Type B pancreatic cell (in vitro differentiated cells): ENCODE results near the gene PRIM2. TPM values are rescaled to one million over a fixed set of nuclear protein-coding genes. Genes with fewer than 3 reads are reported as not detected.
"Not testable (repeated sequence)": the region's sequence is repeated elsewhere in the genome, so short reads cannot be mapped to it uniquely, and the experiment has no call there.

ENCODE experiments used
- DNase-seq: peaks from one replicate; pipeline ENCODE4 v3.0.0; 2021; ENCODE audit warnings: mixed read lengths; ENCODE audit not compliant: unreplicated experiment; ENCODE audit errors: extremely low spot score
- H3K27ac Mint-ChIP-seq: 2 replicates; pipeline ENCODE4 v1.8.0; 2021; ENCODE audit warnings: mild to moderate bottlenecking, mixed read lengths
- H3K27me3 Mint-ChIP-seq: 2 replicates; pipeline ENCODE4 v1.8.0; 2021; ENCODE audit warnings: mixed read lengths
- H3K36me3 Mint-ChIP-seq: 2 replicates; pipeline ENCODE4 v1.8.0; 2021; ENCODE audit warnings: mixed read lengths
- H3K4me1 Mint-ChIP-seq: one replicate; pipeline ENCODE4 v1.8.0; 2021; ENCODE audit warnings: mixed read lengths; ENCODE audit not compliant: unreplicated experiment
- H3K4me3 Mint-ChIP-seq: 2 replicates; pipeline ENCODE4 v1.8.0; 2021; ENCODE audit warnings: mild to moderate bottlenecking, mixed read lengths
- H3K9me3 Mint-ChIP-seq: 2 replicates; pipeline ENCODE4 v1.8.0; 2021; ENCODE audit warnings: mixed read lengths
- CTCF ChIP-seq: fragments of 200-600 bp; sonication (generic); conservative IDR thresholded peaks from 2 replicates; pipeline ENCODE4 v1.5.0; 2021; ENCODE audit warnings: antibody characterized with exemption, mild to moderate bottlenecking
- long read RNA-seq: library from polyadenylated mRNA; unstranded; transcript quantifications from one replicate; pipeline ENCODE4 v2.0.0, GENCODE V29; 2020
- total RNA-seq: library from RNA; stranded (reverse); gene quantifications from 2 replicates; pipeline ENCODE4 v1.2.1, GENCODE V29; 2021; ENCODE audit warnings: low replicate concordance

Gene PRIM2
- 16.2 and 26.6 TPM in 2 replicates for total RNA-seq
- long read RNA-seq, transcript PRIM2-207 (14 exons, 2,308 nt): major isoform, 68 of 83 reads
- long read RNA-seq, partial matches to known transcripts: 4 of 83 reads
- long read RNA-seq, other reads (novel, unspliced or antisense): 10 of 83 reads

- Mint-ChIP-seq H3K36me3 (peaks cover 28% of the 10 kb centered on the region), H3K9me3 (no peaks in the 10 kb centered on the region), H3K27ac (peak within 1 kb of the TSS; percentile 91), H3K4me1 (peaks cover 20% of the 10 kb centered on the region), H3K27me3 (no peaks in the 10 kb centered on the region), H3K4me3 (peak within 1 kb of the TSS; percentile 98)
- DNase-seq: peak; percentile 83
- TF ChIP-seq CTCF: no peak
Observed at GRCh38 chr6:57317060-57317943, at the start of gene PRIM2. PRIM2 (plus strand) TSS chr6:57317630; CDS start chr6:57318446, 816 bp downstream.

- no peak for TF ChIP-seq CTCF
- no peak for DNase-seq
- Mint-ChIP-seq H3K27me3 (peaks cover 4% of the 10 kb centered on the region), H3K4me1 (no peaks in the 10 kb centered on the region), H3K4me3 (no peak overlapping the region), H3K9me3 (no peaks in the 10 kb centered on the region), H3K36me3 (no peaks in the 10 kb centered on the region), H3K27ac (no peak overlapping the region)
Observed at GRCh38 chr6:57268294-57268640, 49.2 kb upstream of the PRIM2 start.

- not testable (repeated sequence) for H3K4me3 Mint-ChIP-seq, H3K4me1 Mint-ChIP-seq, DNase-seq, H3K36me3 Mint-ChIP-seq, H3K9me3 Mint-ChIP-seq, H3K27ac Mint-ChIP-seq, H3K27me3 Mint-ChIP-seq
Observed at GRCh38 chr6:57274113-57274824, 43.2 kb upstream of the PRIM2 start.

- H3K27me3 Mint-ChIP-seq: peaks cover 8% of the 10 kb centered on the region
- no peaks in the 10 kb centered on the region for H3K36me3 Mint-ChIP-seq
- TF ChIP-seq CTCF: no peak
- H3K4me3 Mint-ChIP-seq: no peak overlapping the region
- no peak for DNase-seq
- H3K9me3 Mint-ChIP-seq: no peaks in the 10 kb centered on the region
- no peak overlapping the region for H3K27ac Mint-ChIP-seq
- no peaks in the 10 kb centered on the region for H3K4me1 Mint-ChIP-seq
Observed at GRCh38 chr6:57275384-57275783, 42.0 kb upstream of the PRIM2 start.

GRCh38 chr6:57276946-57277345 lies 40.5 kb upstream of the PRIM2 start:
- TF ChIP-seq CTCF: no peak
- H3K9me3 Mint-ChIP-seq: no peaks in the 10 kb centered on the region
- no peak overlapping the region for H3K27ac Mint-ChIP-seq

GRCh38 chr6:57278570-57278969 lies 38.9 kb upstream of the PRIM2 start:
- Mint-ChIP-seq H3K27me3 (peaks cover 4% of the 10 kb centered on the region), H3K36me3 (no peaks in the 10 kb centered on the region), H3K9me3 (no peaks in the 10 kb centered on the region), H3K4me3 (no peak overlapping the region), H3K27ac (no peak overlapping the region), H3K4me1 (no peaks in the 10 kb centered on the region)
- TF ChIP-seq CTCF: no peak
- DNase-seq: no peak

More at GRCh38 chr6:57276946-57277345, 40.5 kb upstream of the PRIM2 start:
- no peaks in the 10 kb centered on the region for H3K36me3 Mint-ChIP-seq
- H3K27me3 Mint-ChIP-seq: peaks cover 5% of the 10 kb centered on the region
- DNase-seq: no peak
- no peaks in the 10 kb centered on the region for H3K4me1 Mint-ChIP-seq
- H3K4me3 Mint-ChIP-seq: no peak overlapping the region
